ENCODE results near the gene ARID1B.

ARID1B gene

DNA sequence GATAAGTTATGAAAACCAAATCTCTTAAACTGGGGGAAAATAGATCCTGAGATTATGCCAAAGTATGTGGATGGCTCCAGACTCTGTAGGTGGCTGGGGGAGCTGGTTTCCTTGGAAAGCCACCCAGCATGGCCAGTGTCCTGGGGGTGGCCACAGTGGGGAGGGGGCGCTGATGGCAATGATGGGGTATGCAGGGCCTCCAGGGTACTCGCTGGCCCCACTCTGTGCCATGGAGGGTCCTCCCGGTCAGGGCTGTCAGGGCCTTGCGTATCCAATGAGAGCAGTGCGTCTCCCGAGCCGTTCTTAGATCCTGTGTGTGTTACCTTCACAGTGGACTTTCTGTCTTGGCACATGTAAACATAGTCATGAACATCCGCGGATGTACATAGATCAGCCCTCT, 393.4 kb downstream of the ARID1B start:
- 100% methylated on average over 5 of the region's 9 CpGs for WGBS (ENCODE audit: insufficient coverage)
- no peak overlapping the region for H3K4me3 ChIP-seq (ENCODE audit: control insufficient read depth in 1 of 7, extremely low read depth in 1 of 7, insufficient read depth in 4 of 7, low read depth in 2 of 7, low read length in 6 of 7)
- no peaks in the 10 kb centered on the region for H3K9me3 ChIP-seq (ENCODE audit: control extremely low read depth in 1 of 5, control insufficient read depth in 4 of 5, insufficient read depth in 2 of 5, low read depth in 1 of 5, low read length in 4 of 5)
- DNase-seq = no peak
- no peaks in the 10 kb centered on the region for H3K4me1 ChIP-seq (ENCODE audit: control extremely low read depth in 1 of 4, control insufficient read depth in 4 of 4, insufficient read depth in 4 of 4, low read length in 3 of 4)
- ChIA-PET POLR2A (no interaction called here), CTCF (interaction anchor here (1.1 to 1.6 kb wide), 2 partner anchors 11 to 12 kb away, joined by 3 to 5 read pairs; no protein-coding TSS in a partner anchor)
- H3K36me3 ChIP-seq (ENCODE audit: control insufficient read depth in 4 of 4, insufficient read depth in 4 of 4, low read length in 3 of 4) = peaks cover 11 to 64% (median 50%) of the 10 kb centered on the region in 4 experiments
- no peaks in the 10 kb centered on the region for H3K27me3 ChIP-seq (replicated peaks in 2 of 5; ENCODE audit: control insufficient read depth in 4 of 5, insufficient read depth in 5 of 5, low read length in 4 of 5)
- no peak overlapping the region for H3K27ac ChIP-seq (ENCODE audit: insufficient read depth in 1 of 2, low read depth in 1 of 2, low read length in 2 of 2, poor library complexity in 1 of 2, severe bottlenecking in 2 of 2)

DNA sequence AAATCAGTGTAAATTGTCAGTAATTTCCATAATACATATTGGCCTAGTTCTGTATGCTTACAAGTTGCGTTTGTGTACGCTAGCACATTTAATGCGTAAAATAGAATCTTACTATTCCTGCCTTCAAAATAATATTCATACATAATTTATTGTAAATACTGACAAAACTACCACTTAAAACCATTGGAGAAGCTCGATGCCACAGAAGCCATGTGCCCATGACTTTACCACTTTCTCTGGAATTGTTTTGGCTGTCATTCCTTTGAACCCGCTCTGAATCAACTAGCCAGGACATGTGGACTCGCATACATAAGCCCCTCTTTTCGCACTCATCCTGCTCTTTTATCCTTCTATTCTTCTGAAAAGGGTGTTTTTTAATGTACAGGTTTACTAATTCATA, 394.6 kb downstream of the ARID1B start:
- no peak for DNase-seq
- H3K36me3 ChIP-seq (ENCODE audit: control insufficient read depth in 4 of 4, insufficient read depth in 4 of 4, low read length in 3 of 4) = peaks cover 10 to 61% (median 47%) of the 10 kb centered on the region in 4 experiments
- 100% methylated on average over 2 of the region's 7 CpGs for WGBS (ENCODE audit: insufficient coverage)
- no peak overlapping the region for H3K27ac ChIP-seq (ENCODE audit: insufficient read depth in 1 of 2, low read depth in 1 of 2, low read length in 2 of 2, poor library complexity in 1 of 2, severe bottlenecking in 2 of 2)
- POLR2A ChIA-PET = no interaction called here
- no peaks in the 10 kb centered on the region for H3K9me3 ChIP-seq (ENCODE audit: control extremely low read depth in 1 of 5, control insufficient read depth in 4 of 5, insufficient read depth in 2 of 5, low read depth in 1 of 5, low read length in 4 of 5)
- no peaks in the 10 kb centered on the region for H3K4me1 ChIP-seq (ENCODE audit: control extremely low read depth in 1 of 4, control insufficient read depth in 4 of 4, insufficient read depth in 4 of 4, low read length in 3 of 4)
- H3K4me3 ChIP-seq (ENCODE audit: control insufficient read depth in 1 of 7, extremely low read depth in 1 of 7, insufficient read depth in 4 of 7, low read depth in 2 of 7, low read length in 6 of 7) = no peak overlapping the region
- CTCF ChIA-PET = no interaction called here
- no peaks in the 10 kb centered on the region for H3K27me3 ChIP-seq (replicated peaks in 2 of 5; ENCODE audit: control insufficient read depth in 4 of 5, insufficient read depth in 5 of 5, low read length in 4 of 5)

DNA sequence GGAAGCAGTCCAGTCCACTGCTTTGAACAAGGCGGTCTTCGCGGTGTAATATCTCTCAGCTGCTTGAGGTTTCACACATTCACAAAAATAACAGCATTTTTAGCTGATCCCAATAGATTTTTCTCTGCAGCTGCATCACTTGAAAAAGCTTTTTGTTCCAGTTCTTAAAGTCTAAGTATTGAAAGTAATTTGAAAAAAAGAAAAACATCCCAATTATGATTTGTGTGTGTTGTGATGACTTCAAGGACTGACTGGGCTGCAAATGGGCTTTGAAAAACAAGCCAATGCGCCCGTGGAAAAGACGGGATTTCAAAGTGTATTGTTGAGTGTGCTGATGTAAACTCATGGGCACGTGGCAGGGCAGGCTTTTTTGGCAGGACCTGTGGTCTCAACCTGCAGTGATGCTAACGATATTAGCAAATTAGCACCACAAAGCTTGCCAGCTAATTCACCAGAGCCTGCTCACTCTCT, 395.1 kb downstream of the ARID1B start:
- Histone ChIP-seq H3K36me3 (ENCODE audit: control insufficient read depth in 4 of 4, insufficient read depth in 4 of 4, low read length in 3 of 4) (peaks cover 8 to 59% (median 43%) of the 10 kb centered on the region in 4 experiments), H3K4me1 (ENCODE audit: control extremely low read depth in 1 of 4, control insufficient read depth in 4 of 4, insufficient read depth in 4 of 4, low read length in 3 of 4) (no peaks in the 10 kb centered on the region), H3K4me3 (ENCODE audit: control insufficient read depth in 1 of 7, extremely low read depth in 1 of 7, insufficient read depth in 4 of 7, low read depth in 2 of 7, low read length in 6 of 7) (no peak overlapping the region), H3K27ac (ENCODE audit: insufficient read depth in 1 of 2, low read depth in 1 of 2, low read length in 2 of 2, poor library complexity in 1 of 2, severe bottlenecking in 2 of 2) (no peak overlapping the region), H3K27me3 (replicated peaks in 2 of 5; ENCODE audit: control insufficient read depth in 4 of 5, insufficient read depth in 5 of 5, low read length in 4 of 5) (no peaks in the 10 kb centered on the region), H3K9me3 (ENCODE audit: control extremely low read depth in 1 of 5, control insufficient read depth in 4 of 5, insufficient read depth in 2 of 5, low read depth in 1 of 5, low read length in 4 of 5) (no peaks in the 10 kb centered on the region)
- ChIA-PET POLR2A (no interaction called here), CTCF (interaction anchor here (0.6 to 1.2 kb wide), 3 partner anchors 9 to 365 kb away, joined by 3 to 4 read pairs (median 3); no protein-coding TSS in a partner anchor)
- DNase-seq = no peak
- 90% methylated on average over 5 of the region's 8 CpGs for WGBS (ENCODE audit: insufficient coverage)

DNA sequence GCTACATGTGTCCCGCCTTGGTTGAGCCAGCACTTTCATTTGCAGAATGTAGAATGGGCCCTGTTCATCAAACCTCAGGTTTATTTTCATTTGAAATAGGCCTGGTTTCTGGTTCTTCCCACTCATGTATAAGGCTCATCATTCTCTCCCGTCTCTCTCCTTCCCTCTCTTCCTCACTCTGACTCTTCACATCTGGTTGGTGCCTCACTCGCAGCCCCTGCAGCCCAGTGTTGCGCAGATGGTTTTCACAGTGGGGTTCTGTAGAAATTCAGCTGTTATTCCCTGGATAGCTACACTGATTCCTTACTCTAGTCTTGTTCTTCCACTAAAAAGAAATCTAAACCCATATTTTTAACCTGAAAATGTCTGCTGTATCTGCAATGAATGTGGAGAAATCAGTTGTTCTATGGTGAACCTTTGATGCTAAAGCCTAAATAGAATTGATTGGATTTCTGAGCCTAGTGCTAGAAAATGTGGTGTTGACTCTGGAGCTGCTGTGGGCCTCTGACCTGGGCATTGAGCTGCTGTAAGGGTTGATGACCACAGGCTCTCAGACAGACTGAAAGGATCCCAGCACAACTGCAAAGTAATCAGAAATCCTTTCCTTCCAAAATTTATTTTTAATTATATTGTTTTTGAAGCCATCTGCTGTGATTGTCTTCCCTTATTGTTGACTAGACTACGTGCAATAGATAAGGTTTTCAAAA, 395.8 kb downstream of the ARID1B start:
- no peak for DNase-seq
- no peak overlapping the region for H3K4me3 ChIP-seq (ENCODE audit: control insufficient read depth in 1 of 7, extremely low read depth in 1 of 7, insufficient read depth in 4 of 7, low read depth in 2 of 7, low read length in 6 of 7)
- H3K27ac ChIP-seq (ENCODE audit: insufficient read depth in 1 of 2, low read depth in 1 of 2, low read length in 2 of 2, poor library complexity in 1 of 2, severe bottlenecking in 2 of 2) = no peak overlapping the region
- H3K27me3 ChIP-seq (replicated peaks in 2 of 5; ENCODE audit: control insufficient read depth in 4 of 5, insufficient read depth in 5 of 5, low read length in 4 of 5) = no peaks in the 10 kb centered on the region
- POLR2A ChIA-PET = no interaction called here
- H3K36me3 ChIP-seq (ENCODE audit: control insufficient read depth in 4 of 4, insufficient read depth in 4 of 4, low read length in 3 of 4) = peaks cover 8 to 58% (median 41%) of the 10 kb centered on the region in 4 experiments
- no peaks in the 10 kb centered on the region for H3K9me3 ChIP-seq (ENCODE audit: control extremely low read depth in 1 of 5, control insufficient read depth in 4 of 5, insufficient read depth in 2 of 5, low read depth in 1 of 5, low read length in 4 of 5)
- CTCF ChIA-PET = interaction anchor here (0.6 to 1.2 kb wide), 3 partner anchors 10 to 364 kb away, joined by 3 to 4 read pairs (median 3); no protein-coding TSS in a partner anchor
- H3K4me1 ChIP-seq (ENCODE audit: control extremely low read depth in 1 of 4, control insufficient read depth in 4 of 4, insufficient read depth in 4 of 4, low read length in 3 of 4) = no peaks in the 10 kb centered on the region
- WGBS (ENCODE audit: insufficient coverage) = 98% methylated on average over 4 of the region's 5 CpGs

DNA sequence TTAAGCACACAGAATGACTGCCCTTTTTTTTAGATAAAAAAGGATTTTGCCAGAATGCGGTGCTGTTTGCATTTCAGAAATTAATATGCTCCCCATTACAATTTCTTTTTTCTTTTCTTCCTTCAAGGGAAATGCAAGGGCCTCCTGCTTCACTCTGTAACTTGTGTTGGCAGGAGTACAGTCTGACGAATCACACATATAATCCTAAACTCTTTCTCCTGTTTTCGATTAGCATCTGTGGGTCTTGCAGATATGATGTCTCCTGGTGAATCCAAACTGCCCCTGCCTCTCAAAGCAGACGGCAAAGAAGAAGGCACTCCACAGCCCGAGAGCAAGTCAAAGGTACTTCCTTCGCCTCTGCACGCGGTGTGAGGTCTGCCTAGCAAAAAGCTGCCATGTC, 396.6 kb downstream of the ARID1B start:
- Histone ChIP-seq H3K4me3 (ENCODE audit: control insufficient read depth in 1 of 7, extremely low read depth in 1 of 7, insufficient read depth in 4 of 7, low read depth in 2 of 7, low read length in 6 of 7) (no peak overlapping the region), H3K9me3 (ENCODE audit: control extremely low read depth in 1 of 5, control insufficient read depth in 4 of 5, insufficient read depth in 2 of 5, low read depth in 1 of 5, low read length in 4 of 5) (no peaks in the 10 kb centered on the region), H3K27ac (ENCODE audit: insufficient read depth in 1 of 2, low read depth in 1 of 2, low read length in 2 of 2, poor library complexity in 1 of 2, severe bottlenecking in 2 of 2) (no peak overlapping the region), H3K36me3 (ENCODE audit: control insufficient read depth in 4 of 4, insufficient read depth in 4 of 4, low read length in 3 of 4) (peaks cover 8 to 51% (median 38%) of the 10 kb centered on the region in 4 experiments), H3K4me1 (ENCODE audit: control extremely low read depth in 1 of 4, control insufficient read depth in 4 of 4, insufficient read depth in 4 of 4, low read length in 3 of 4) (no peaks in the 10 kb centered on the region), H3K27me3 (replicated peaks in 2 of 5; ENCODE audit: control insufficient read depth in 4 of 5, insufficient read depth in 5 of 5, low read length in 4 of 5) (no peaks in the 10 kb centered on the region)
- ChIA-PET CTCF (interaction anchor here (1.2 kb wide), 1 partner anchor 10 kb away, joined by 3 read pairs; no protein-coding TSS in a partner anchor), POLR2A (interaction anchor here (0.6 kb wide), 1 partner anchor 795 kb away, joined by 3 read pairs; no protein-coding TSS in a partner anchor)
- 96% methylated on average over 6 of the region's 8 CpGs for WGBS (ENCODE audit: insufficient coverage)
- no peak for DNase-seq

DNA sequence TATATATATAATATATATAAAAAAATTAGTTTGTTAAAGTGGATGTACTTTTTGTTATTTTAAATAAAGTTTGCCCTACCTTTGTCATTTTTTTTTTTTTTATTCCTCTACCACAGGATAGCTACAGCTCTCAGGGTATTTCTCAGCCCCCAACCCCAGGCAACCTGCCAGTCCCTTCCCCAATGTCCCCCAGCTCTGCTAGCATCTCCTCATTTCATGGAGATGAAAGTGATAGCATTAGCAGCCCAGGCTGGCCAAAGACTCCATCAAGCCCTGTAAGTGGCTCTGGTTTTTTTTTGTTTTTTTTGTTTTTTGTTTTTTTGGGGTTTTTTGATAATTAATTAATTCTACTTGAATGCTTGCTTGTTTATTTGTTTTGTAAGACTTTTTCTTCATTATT, 397.6 kb downstream of the ARID1B start:
- H3K4me3 ChIP-seq (ENCODE audit: control insufficient read depth in 1 of 7, extremely low read depth in 1 of 7, insufficient read depth in 4 of 7, low read depth in 2 of 7, low read length in 6 of 7) = no peak overlapping the region
- H3K27me3 ChIP-seq (replicated peaks in 2 of 5; ENCODE audit: control insufficient read depth in 4 of 5, insufficient read depth in 5 of 5, low read length in 4 of 5) = no peaks in the 10 kb centered on the region
- H3K4me1 ChIP-seq (ENCODE audit: control extremely low read depth in 1 of 4, control insufficient read depth in 4 of 4, insufficient read depth in 4 of 4, low read length in 3 of 4) = no peaks in the 10 kb centered on the region
- no peak overlapping the region for H3K27ac ChIP-seq (ENCODE audit: insufficient read depth in 1 of 2, low read depth in 1 of 2, low read length in 2 of 2, poor library complexity in 1 of 2, severe bottlenecking in 2 of 2)
- ChIA-PET POLR2A (no interaction called here), CTCF (interaction anchor here (0.6 kb wide), 1 partner anchor 559 kb away, joined by 3 read pairs; no protein-coding TSS in a partner anchor)
- H3K36me3 ChIP-seq (ENCODE audit: control insufficient read depth in 4 of 4, insufficient read depth in 4 of 4, low read length in 3 of 4) = peaks cover 6 to 45% (median 34%) of the 10 kb centered on the region in 4 experiments
- DNase-seq = no peak
- no peaks in the 10 kb centered on the region for H3K9me3 ChIP-seq (ENCODE audit: control extremely low read depth in 1 of 5, control insufficient read depth in 4 of 5, insufficient read depth in 2 of 5, low read depth in 1 of 5, low read length in 4 of 5)

DNA sequence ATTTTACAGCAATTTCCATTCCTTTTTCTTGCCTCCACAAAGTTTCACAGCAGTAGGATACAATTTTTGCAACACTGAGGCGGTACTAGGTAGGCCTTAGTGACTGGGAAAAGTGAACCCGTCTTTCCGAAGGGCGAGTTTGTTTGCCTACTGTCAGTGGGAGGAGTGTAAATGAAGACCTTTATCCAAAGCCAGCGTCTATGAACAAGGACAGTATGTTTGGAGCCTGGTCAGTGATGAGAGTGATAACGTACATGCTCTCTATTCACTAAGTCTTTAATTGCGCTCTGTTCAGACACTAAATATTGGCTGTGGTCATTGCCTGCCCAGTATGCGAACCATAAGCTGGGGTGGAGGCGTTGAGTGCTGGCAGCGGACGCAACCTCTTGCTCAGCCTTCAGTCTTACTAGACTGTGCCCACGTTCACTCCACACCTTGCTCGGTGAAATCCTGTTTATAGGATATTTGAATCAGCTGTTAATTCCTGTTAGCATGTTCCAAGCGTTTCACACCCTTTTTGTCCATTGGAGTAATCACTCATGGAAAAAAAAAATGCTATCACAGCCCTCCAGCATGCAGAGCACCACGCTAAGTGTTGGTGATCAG, 400.7 kb downstream of the ARID1B start:
- Histone ChIP-seq H3K9me3 (ENCODE audit: control extremely low read depth in 1 of 5, control insufficient read depth in 4 of 5, insufficient read depth in 2 of 5, low read depth in 1 of 5, low read length in 4 of 5) (no peaks in the 10 kb centered on the region), H3K36me3 (ENCODE audit: control insufficient read depth in 4 of 4, insufficient read depth in 4 of 4, low read length in 3 of 4) (peaks cover 16 to 51% (median 30%) of the 10 kb centered on the region in 4 experiments), H3K27ac (ENCODE audit: insufficient read depth in 1 of 2, low read depth in 1 of 2, low read length in 2 of 2, poor library complexity in 1 of 2, severe bottlenecking in 2 of 2) (no peak overlapping the region), H3K27me3 (replicated peaks in 2 of 5; ENCODE audit: control insufficient read depth in 4 of 5, insufficient read depth in 5 of 5, low read length in 4 of 5) (no peaks in the 10 kb centered on the region), H3K4me1 (ENCODE audit: control extremely low read depth in 1 of 4, control insufficient read depth in 4 of 4, insufficient read depth in 4 of 4, low read length in 3 of 4) (no peaks in the 10 kb centered on the region), H3K4me3 (ENCODE audit: control insufficient read depth in 1 of 7, extremely low read depth in 1 of 7, insufficient read depth in 4 of 7, low read depth in 2 of 7, low read length in 6 of 7) (no peak overlapping the region)
- POLR2A ChIA-PET = no interaction called here
- CTCF ChIA-PET = no interaction called here
- no peak for DNase-seq
- WGBS (ENCODE audit: insufficient coverage) = 97% methylated on average over 13 of the region's 15 CpGs
